ENCODE results near the gene CLDN14. TPM values are rescaled to one million over a fixed set of nuclear protein-coding genes. Genes with fewer than 3 reads are reported as not detected.

Gene CLDN14
- total RNA-seq, 1 donor from 2014 or later, result not detected

- Histone ChIP-seq H3K36me3 (ENCODE audit: insufficient read depth, low read length) (no peaks in the 10 kb centered on the region), H4K20me1 (ENCODE audit: insufficient read depth, low read length) (no peaks in the 10 kb centered on the region), H3K4me3 (ENCODE audit: insufficient read depth, low read depth, low read length) (no peak overlapping the region), H3K27me3 (ENCODE audit: insufficient read depth, low read length) (no peaks in the 10 kb centered on the region), H3K9me3 (ENCODE audit: insufficient read depth, low read depth, low read length) (no peaks in the 10 kb centered on the region), H3K27ac (ENCODE audit: low read depth, low read length) (peak overlapping the region; percentile 28), H3K4me1 (ENCODE audit: insufficient read depth, low read length) (peaks cover 25% of the 10 kb centered on the region), H3K79me2 (ENCODE audit: insufficient read depth, low read length) (peaks cover 7% of the 10 kb centered on the region), H3K4me2 (ENCODE audit: low read length) (no peak overlapping the region), H2AFZ (ENCODE audit: low read depth, low read length) (no peak overlapping the region), H3K9ac (ENCODE audit: low read length) (peak overlapping the region; percentile 17)
- no peak overlapping the region for H3K4me3 Mint-ChIP-seq (ENCODE audit: unreplicated experiment)
- H3K27me3 Mint-ChIP-seq (ENCODE audit: low read depth, unreplicated experiment), result no peaks in the 10 kb centered on the region
- H3K9me3 Mint-ChIP-seq (ENCODE audit: unreplicated experiment), result no peaks in the 10 kb centered on the region
- peak; percentile 73 for DNase-seq (ENCODE audit: low read depth)
- no peak for FAIRE-seq
- H3K27ac Mint-ChIP-seq (ENCODE audit: unreplicated experiment), result peak overlapping the region; percentile 74
- TF ChIP-seq, protein P1, sequence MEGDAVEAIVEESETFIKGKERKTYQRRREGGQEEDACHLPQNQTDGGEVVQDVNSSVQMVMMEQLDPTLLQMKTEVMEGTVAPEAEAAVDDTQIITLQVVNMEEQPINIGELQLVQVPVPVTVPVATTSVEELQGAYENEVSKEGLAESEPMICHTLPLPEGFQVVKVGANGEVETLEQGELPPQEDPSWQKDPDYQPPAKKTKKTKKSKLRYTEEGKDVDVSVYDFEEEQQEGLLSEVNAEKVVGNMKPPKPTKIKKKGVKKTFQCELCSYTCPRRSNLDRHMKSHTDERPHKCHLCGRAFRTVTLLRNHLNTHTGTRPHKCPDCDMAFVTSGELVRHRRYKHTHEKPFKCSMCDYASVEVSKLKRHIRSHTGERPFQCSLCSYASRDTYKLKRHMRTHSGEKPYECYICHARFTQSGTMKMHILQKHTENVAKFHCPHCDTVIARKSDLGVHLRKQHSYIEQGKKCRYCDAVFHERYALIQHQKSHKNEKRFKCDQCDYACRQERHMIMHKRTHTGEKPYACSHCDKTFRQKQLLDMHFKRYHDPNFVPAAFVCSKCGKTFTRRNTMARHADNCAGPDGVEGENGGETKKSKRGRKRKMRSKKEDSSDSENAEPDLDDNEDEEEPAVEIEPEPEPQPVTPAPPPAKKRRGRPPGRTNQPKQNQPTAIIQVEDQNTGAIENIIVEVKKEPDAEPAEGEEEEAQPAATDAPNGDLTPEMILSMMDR (IDR thresholded peaks at IDR 0.05; ENCODE audit: insufficient read depth, low read depth, low read length), result no peak
- TF ChIP-seq EZH2 (IDR thresholded peaks at IDR 0.05; ENCODE audit: insufficient read depth, low read length), result no peak
- H3K4me1 Mint-ChIP-seq (ENCODE audit: low read depth, unreplicated experiment), result peaks cover 33% of the 10 kb centered on the region
- H3K36me3 Mint-ChIP-seq (ENCODE audit: low read depth, unreplicated experiment), result no peaks in the 10 kb centered on the region
Observed at GRCh38 chr21:36425286-36425685, 54.6 kb downstream of the CLDN14 start.

DNA sequence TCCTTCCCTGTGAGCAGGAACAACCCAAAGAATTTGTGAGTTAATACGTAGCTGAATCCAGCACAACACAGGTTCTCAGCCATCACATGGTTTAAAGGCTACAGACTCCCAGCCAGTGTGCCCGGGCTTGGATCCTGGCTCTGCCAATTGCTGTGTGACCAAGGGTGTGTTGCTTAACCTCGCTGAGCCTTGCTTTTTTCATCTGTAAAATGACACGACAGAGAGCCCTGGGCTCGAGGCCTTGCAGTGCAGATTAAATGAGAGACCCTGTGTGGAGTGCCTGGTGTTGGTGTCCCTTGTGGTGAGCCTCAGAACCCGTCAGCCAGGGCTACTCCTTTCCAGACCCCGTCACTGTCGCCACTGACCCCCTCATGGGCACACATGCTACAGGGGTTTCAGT is 55.3 kb downstream of the CLDN14 start:
- Histone ChIP-seq H3K4me3 (ENCODE audit: insufficient read depth, low read depth, low read length) (no peak overlapping the region), H3K9ac (ENCODE audit: low read length) (no peak overlapping the region), H2AFZ (ENCODE audit: low read depth, low read length) (no peak overlapping the region), H3K79me2 (ENCODE audit: insufficient read depth, low read length) (peaks cover 7% of the 10 kb centered on the region), H3K27me3 (ENCODE audit: insufficient read depth, low read length) (no peaks in the 10 kb centered on the region), H3K4me1 (ENCODE audit: insufficient read depth, low read length) (peaks cover 25% of the 10 kb centered on the region), H4K20me1 (ENCODE audit: insufficient read depth, low read length) (no peaks in the 10 kb centered on the region), H3K9me3 (ENCODE audit: insufficient read depth, low read depth, low read length) (no peaks in the 10 kb centered on the region), H3K4me2 (ENCODE audit: low read length) (no peak overlapping the region), H3K27ac (ENCODE audit: low read depth, low read length) (no peak overlapping the region), H3K36me3 (ENCODE audit: insufficient read depth, low read length) (no peaks in the 10 kb centered on the region)
- no peak for FAIRE-seq
- Mint-ChIP-seq H3K36me3 (ENCODE audit: low read depth, unreplicated experiment) (no peaks in the 10 kb centered on the region), H3K4me3 (ENCODE audit: unreplicated experiment) (no peak overlapping the region), H3K27ac (ENCODE audit: unreplicated experiment) (peak overlapping the region; percentile 74), H3K9me3 (ENCODE audit: unreplicated experiment) (no peaks in the 10 kb centered on the region), H3K4me1 (ENCODE audit: low read depth, unreplicated experiment) (peaks cover 31% of the 10 kb centered on the region), H3K27me3 (ENCODE audit: low read depth, unreplicated experiment) (no peaks in the 10 kb centered on the region)
- DNase-seq (ENCODE audit: low read depth), result no peak
- no peak for TF ChIP-seq EZH2 (IDR thresholded peaks at IDR 0.05; ENCODE audit: insufficient read depth, low read length)
- TF ChIP-seq, protein P1 (IDR thresholded peaks at IDR 0.05; ENCODE audit: insufficient read depth, low read depth, low read length), result no peak

- Histone ChIP-seq H3K4me3 (ENCODE audit: insufficient read depth, low read depth, low read length) (no peak overlapping the region), H3K9ac (ENCODE audit: low read length) (no peak overlapping the region), H3K4me1 (ENCODE audit: insufficient read depth, low read length) (peaks cover 18% of the 10 kb centered on the region), H3K27me3 (ENCODE audit: insufficient read depth, low read length) (no peaks in the 10 kb centered on the region), H3K4me2 (ENCODE audit: low read length) (no peak overlapping the region), H3K9me3 (ENCODE audit: insufficient read depth, low read depth, low read length) (no peaks in the 10 kb centered on the region), H3K36me3 (ENCODE audit: insufficient read depth, low read length) (no peaks in the 10 kb centered on the region), H3K79me2 (ENCODE audit: insufficient read depth, low read length) (peaks cover 2% of the 10 kb centered on the region), H3K27ac (ENCODE audit: low read depth, low read length) (no peak overlapping the region), H2AFZ (ENCODE audit: low read depth, low read length) (no peak overlapping the region), H4K20me1 (ENCODE audit: insufficient read depth, low read length) (no peaks in the 10 kb centered on the region)
- Mint-ChIP-seq H3K4me3 (ENCODE audit: unreplicated experiment) (no peak overlapping the region), H3K36me3 (ENCODE audit: low read depth, unreplicated experiment) (no peaks in the 10 kb centered on the region), H3K9me3 (ENCODE audit: unreplicated experiment) (no peaks in the 10 kb centered on the region), H3K4me1 (ENCODE audit: low read depth, unreplicated experiment) (peaks cover 25% of the 10 kb centered on the region), H3K27ac (ENCODE audit: unreplicated experiment) (peak overlapping the region; percentile 58), H3K27me3 (ENCODE audit: low read depth, unreplicated experiment) (no peaks in the 10 kb centered on the region)
- no peak for FAIRE-seq
- TF ChIP-seq, protein P1 (IDR thresholded peaks at IDR 0.05; ENCODE audit: insufficient read depth, low read depth, low read length), result no peak
- TF ChIP-seq EZH2 (IDR thresholded peaks at IDR 0.05; ENCODE audit: insufficient read depth, low read length), result no peak
- DNase-seq (ENCODE audit: low read depth), result no peak
Observed at GRCh38 chr21:36423771-36424433, 56.0 kb downstream of the CLDN14 start.

Measured in astrocyte (in vitro differentiated cells and primary cell).